ENCODE results near the gene RETN. TPM values are rescaled to one million over a fixed set of nuclear protein-coding genes. Genes with fewer than 3 reads are reported as not detected.

The RETN gene, protein sequence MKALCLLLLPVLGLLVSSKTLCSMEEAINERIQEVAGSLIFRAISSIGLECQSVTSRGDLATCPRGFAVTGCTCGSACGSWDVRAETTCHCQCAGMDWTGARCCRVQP
- not detected for total RNA-seq

DNA sequence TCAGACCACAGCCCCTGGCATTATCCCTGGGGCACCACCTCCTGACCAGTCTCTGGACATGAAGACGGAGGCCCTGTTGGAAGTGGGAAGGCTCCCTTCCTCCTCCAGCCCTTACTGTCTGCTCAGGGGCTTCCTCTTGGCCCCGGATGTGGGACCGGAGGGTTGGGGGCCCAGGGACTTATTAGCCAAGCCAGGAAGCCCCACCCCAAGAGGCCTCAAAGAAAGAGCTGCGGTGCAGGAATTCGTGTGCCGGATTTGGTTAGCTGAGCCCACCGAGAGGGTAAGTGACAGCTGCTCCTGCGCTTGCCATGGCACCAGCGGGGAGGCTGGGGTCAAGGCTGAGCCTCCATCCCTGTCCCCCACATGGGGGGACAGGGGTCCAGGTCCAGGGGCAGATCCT lies at the start of gene RETN:
TSS of gene RETN (plus strand) at position 208 of the 400 bp plus-strand sequence. CDS start 278 bp downstream, outside the sequence.
- Histone ChIP-seq H3K36me3 (no peaks in the 10 kb centered on the region), H3K27ac (no peak within 1 kb of the TSS), H3K4me3 (peak within 1 kb of the TSS in 1 of 3 donors; percentile 52), H3K9me3 (no peaks in the 10 kb centered on the region), H3K27me3 (peaks cover 0 to 32% of the 10 kb centered on the region in 2 donors), H3K4me1 (no peaks in the 10 kb centered on the region)
- TF ChIP-seq POLR2AphosphoS5 (IDR thresholded peaks at IDR 0.05) = no peak
- no peak for TF ChIP-seq POLR2A (IDR thresholded peaks at IDR 0.05)
- TF ChIP-seq, protein P1, sequence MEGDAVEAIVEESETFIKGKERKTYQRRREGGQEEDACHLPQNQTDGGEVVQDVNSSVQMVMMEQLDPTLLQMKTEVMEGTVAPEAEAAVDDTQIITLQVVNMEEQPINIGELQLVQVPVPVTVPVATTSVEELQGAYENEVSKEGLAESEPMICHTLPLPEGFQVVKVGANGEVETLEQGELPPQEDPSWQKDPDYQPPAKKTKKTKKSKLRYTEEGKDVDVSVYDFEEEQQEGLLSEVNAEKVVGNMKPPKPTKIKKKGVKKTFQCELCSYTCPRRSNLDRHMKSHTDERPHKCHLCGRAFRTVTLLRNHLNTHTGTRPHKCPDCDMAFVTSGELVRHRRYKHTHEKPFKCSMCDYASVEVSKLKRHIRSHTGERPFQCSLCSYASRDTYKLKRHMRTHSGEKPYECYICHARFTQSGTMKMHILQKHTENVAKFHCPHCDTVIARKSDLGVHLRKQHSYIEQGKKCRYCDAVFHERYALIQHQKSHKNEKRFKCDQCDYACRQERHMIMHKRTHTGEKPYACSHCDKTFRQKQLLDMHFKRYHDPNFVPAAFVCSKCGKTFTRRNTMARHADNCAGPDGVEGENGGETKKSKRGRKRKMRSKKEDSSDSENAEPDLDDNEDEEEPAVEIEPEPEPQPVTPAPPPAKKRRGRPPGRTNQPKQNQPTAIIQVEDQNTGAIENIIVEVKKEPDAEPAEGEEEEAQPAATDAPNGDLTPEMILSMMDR (IDR thresholded peaks at IDR 0.05) = no peak
- no peak for DNase-seq (ENCODE audit: low spot score in 2 of 2)
- intact Hi-C loops (cut with DNase I; ENCODE audit: low total_unique reads) = no loop called here

DNA sequence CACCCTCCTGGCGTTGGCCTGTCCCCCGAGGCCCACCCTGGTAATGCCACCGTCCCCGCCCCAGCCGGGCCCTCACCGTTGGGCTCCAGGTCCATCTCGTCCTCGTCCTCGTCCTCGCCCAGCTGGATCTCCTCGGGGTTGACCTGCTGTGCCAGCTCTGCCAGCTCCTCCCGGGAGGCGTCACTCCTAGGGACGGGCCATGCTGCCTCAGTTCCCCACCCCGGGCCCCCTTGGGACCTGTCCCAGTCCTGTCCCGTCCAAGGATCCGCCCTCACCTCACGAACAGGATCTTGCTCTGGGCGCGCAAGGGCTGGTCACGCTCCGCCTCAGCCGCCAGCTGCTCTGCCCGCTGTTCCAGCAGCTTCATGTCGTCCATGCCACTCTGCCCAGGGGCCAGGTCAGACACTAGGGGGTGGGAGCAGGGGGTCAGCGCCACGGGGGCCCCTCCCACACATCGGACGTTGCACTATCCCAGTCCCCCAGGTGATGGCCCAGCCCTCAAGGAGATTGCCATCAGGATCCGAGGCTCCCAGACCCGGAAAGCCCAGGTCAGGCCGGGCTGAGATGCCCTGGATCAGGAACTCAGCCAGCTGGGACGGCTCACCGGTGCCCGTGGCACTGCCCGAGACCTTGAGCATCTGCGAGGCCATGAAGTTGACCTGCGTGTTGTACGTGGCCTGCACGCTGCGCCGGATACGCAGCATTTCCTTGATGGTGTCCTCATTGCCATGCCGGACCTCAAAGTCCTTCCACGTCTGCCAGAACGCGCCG lies 49.0 kb upstream of the RETN start:
- intact Hi-C loops (cut with DNase I; ENCODE audit: low total_unique reads) = no loop called here
- peaks cover 8% of the 10 kb centered on the region for H3K36me3 ChIP-seq
- TF ChIP-seq, protein P1 (IDR thresholded peaks at IDR 0.05) = peak in 1 of 3 donors; percentile 21
- TF ChIP-seq POLR2AphosphoS5 (IDR thresholded peaks at IDR 0.05) = no peak
- H3K4me1 ChIP-seq = peaks cover 0 to 14% of the 10 kb centered on the region in 2 donors
- no peaks in the 10 kb centered on the region for H3K27me3 ChIP-seq
- DNase-seq (ENCODE audit: low spot score in 2 of 2) = peak; percentile 80 to 89
- H3K4me3 ChIP-seq = peak overlapping the region in 2 of 3 donors; percentile 12 to 22
- peak overlapping the region; percentile 90 to 94 for H3K27ac ChIP-seq
- H3K9me3 ChIP-seq = no peaks in the 10 kb centered on the region

DNA sequence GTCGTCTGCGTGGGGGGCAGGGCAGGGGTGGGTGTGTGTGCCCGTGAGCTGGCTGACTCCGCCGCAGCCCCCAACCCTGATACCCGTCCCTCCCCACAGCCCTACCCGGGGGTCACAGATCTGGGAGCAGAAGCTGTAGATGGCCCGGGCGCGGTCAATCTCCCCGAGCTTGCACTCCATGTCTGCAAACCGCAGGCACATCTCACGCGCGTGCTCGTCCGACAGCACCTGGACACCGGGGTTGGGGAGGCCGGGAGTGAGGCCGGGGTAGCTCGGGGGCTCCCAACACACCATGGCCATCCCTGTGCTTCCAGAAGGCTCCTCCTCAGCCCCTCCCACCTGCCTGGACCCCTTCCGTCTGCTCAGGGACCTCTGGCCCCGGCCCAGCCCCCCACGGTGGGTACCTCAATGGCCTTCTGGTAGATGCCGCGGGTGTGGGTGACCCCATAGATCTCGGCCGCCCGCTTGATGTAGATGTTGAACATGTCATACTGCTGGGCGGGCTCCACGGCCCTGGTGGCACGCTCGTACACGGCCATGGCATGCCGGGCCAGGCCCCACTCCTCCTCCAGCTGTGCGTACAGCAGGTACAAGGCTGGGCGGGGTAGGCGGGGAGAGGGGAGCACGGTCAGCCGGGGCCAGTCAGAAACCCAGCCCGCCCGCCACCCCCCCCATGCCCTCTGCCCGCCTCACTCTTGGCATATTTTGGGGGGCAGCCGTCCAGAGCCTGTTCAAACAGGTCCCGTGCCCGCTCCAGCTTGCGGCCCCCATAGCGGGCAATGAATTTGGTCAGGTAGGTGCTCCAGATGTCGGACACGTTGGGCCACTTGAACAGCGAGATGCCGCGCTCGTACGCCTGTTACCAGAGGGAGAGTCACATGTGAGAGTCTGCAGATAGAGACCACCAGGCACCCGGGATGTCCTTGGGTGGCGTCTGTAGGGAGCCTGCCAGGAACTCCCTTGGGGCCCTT lies 48.1 kb upstream of the RETN start:
- no peak for DNase-seq (ENCODE audit: low spot score in 2 of 2)
- no peaks in the 10 kb centered on the region for H3K9me3 ChIP-seq
- H3K36me3 ChIP-seq = peaks cover 8% of the 10 kb centered on the region
- peaks cover 0 to 14% of the 10 kb centered on the region in 2 donors for H3K4me1 ChIP-seq
- no peaks in the 10 kb centered on the region for H3K27me3 ChIP-seq
- no peak overlapping the region for H3K4me3 ChIP-seq
- intact Hi-C loops (cut with DNase I; ENCODE audit: low total_unique reads) = no loop called here
- no peak for TF ChIP-seq POLR2AphosphoS5 (IDR thresholded peaks at IDR 0.05)
- TF ChIP-seq, protein P1 (IDR thresholded peaks at IDR 0.05) = no peak
- no peak for TF ChIP-seq POLR2A (IDR thresholded peaks at IDR 0.05)
- peak overlapping the region; percentile 90 to 94 for H3K27ac ChIP-seq

DNA sequence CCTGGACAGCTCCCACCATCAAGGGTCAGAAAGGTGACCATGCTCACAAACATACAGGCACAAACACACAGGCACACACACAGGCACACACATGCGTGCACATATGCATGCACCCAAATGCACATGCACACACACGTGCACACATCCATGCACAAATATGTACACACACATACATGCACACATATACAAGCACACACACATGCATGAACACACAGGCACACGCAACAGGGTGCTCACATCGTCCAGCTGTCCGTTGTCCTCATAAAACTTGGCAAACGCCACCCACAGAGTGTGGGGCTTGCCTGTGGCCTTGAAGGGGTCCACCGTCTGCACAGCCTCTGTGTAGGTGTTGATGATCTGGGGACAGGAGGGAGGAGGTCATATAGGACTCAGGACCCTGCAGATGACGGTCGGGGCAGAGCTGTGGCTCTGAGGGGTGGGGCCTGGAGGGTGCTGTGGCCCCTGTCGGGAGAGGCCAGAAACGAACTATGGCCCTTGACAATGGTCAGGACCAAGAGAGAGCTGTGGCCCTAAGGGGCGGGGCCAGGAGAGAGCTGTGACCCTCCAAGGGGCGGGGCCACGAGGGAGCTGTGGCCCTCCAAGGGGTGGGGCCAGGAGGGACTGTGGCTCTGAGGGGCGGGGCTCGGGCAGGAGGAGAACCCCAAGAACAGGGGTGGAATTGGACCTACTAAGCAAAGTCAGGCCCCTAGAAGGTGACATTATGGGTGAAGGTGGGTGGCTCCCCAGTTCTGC lies 45.7 kb upstream of the RETN start:
- H3K4me3 ChIP-seq = no peak overlapping the region
- peaks cover 0 to 18% of the 10 kb centered on the region in 2 donors for H3K4me1 ChIP-seq
- no peak for DNase-seq (ENCODE audit: low spot score in 2 of 2)
- H3K27me3 ChIP-seq = no peaks in the 10 kb centered on the region
- no peaks in the 10 kb centered on the region for H3K9me3 ChIP-seq
- H3K36me3 ChIP-seq = peaks cover 8% of the 10 kb centered on the region
- TF ChIP-seq, protein P1 (IDR thresholded peaks at IDR 0.05) = no peak
- no peak for TF ChIP-seq POLR2AphosphoS5 (IDR thresholded peaks at IDR 0.05)
- TF ChIP-seq POLR2A (IDR thresholded peaks at IDR 0.05) = no peak
- no peak overlapping the region for H3K27ac ChIP-seq
- intact Hi-C loops (cut with DNase I; ENCODE audit: low total_unique reads) = loop anchor here (1.0 kb wide), 1 partner anchor 33 kb away; no protein-coding TSS in a partner anchor

Data from breast epithelium (tissue), 4 donors.